IPS-15b (cell line): ENCODE results near the gene ADGRG2.

Experiments used
- H3K27me3 ChIP-seq: one replicate; pipeline ENCODE4 v1.6.1; 2013; ENCODE audit warnings: low read length; ENCODE audit not compliant: control insufficient read depth, insufficient read depth
- H3K36me3 ChIP-seq: one replicate; pipeline ENCODE4 v1.6.1; 2013; ENCODE audit warnings: low read length; ENCODE audit not compliant: control insufficient read depth, insufficient read depth
- H3K4me1 ChIP-seq: one replicate; pipeline ENCODE4 v1.6.1; 2013; ENCODE audit warnings: mild to moderate bottlenecking, low read length; ENCODE audit not compliant: control insufficient read depth, insufficient read depth
- H3K4me3 ChIP-seq: one replicate; pipeline ENCODE4 v1.5.1; 2013; ENCODE audit warnings: low read depth, low read length
- H3K9ac ChIP-seq: one replicate; pipeline ENCODE4 v1.6.1; 2013; ENCODE audit warnings: low read depth, mild to moderate bottlenecking, low read length
- H3K9me3 ChIP-seq: one replicate; pipeline ENCODE4 v1.6.1; 2013; ENCODE audit warnings: mild to moderate bottlenecking, low read length; ENCODE audit not compliant: control insufficient read depth, insufficient read depth

Gene ADGRG2

GRCh38 chrX:18946611-18947010, 175.7 kb downstream of the ADGRG2 start:
- H3K9me3 ChIP-seq: no peaks in the 10 kb centered on the region
- no peak overlapping the region for H3K9ac ChIP-seq
- no peak overlapping the region for H3K4me3 ChIP-seq
- H3K27me3 ChIP-seq: no peaks in the 10 kb centered on the region
- no peaks in the 10 kb centered on the region for H3K36me3 ChIP-seq
- H3K4me1 ChIP-seq: no peaks in the 10 kb centered on the region

GRCh38 chrX:18946157-18946556, 176.1 kb downstream of the ADGRG2 start:
- Histone ChIP-seq H3K36me3 (no peaks in the 10 kb centered on the region), H3K9me3 (no peaks in the 10 kb centered on the region), H3K9ac (no peak overlapping the region), H3K4me1 (no peaks in the 10 kb centered on the region), H3K27me3 (no peaks in the 10 kb centered on the region), H3K4me3 (no peak overlapping the region)

- peaks cover 1% of the 10 kb centered on the region for H3K36me3 ChIP-seq
- no peaks in the 10 kb centered on the region for H3K27me3 ChIP-seq
- H3K9me3 ChIP-seq: no peaks in the 10 kb centered on the region
- H3K9ac ChIP-seq: no peak overlapping the region
- H3K4me1 ChIP-seq: no peaks in the 10 kb centered on the region
- no peak overlapping the region for H3K4me3 ChIP-seq
Measured at GRCh38 chrX:18945483-18945882, 176.8 kb downstream of the ADGRG2 start.

GRCh38 chrX:18944482-18944881, 177.8 kb downstream of the ADGRG2 start:
- Histone ChIP-seq H3K27me3 (no peaks in the 10 kb centered on the region), H3K4me1 (no peaks in the 10 kb centered on the region), H3K36me3 (peaks cover 4% of the 10 kb centered on the region), H3K9me3 (no peaks in the 10 kb centered on the region), H3K4me3 (no peak overlapping the region), H3K9ac (no peak overlapping the region)

GRCh38 chrX:18941896-18942295, 180.4 kb downstream of the ADGRG2 start:
- Histone ChIP-seq H3K27me3 (no peaks in the 10 kb centered on the region), H3K9me3 (no peaks in the 10 kb centered on the region), H3K9ac (no peak overlapping the region), H3K4me3 (no peak overlapping the region), H3K36me3 (peaks cover 9% of the 10 kb centered on the region), H3K4me1 (peaks cover 6% of the 10 kb centered on the region)
